ENCODE measurements around the gene HCN2.

The HCN2 gene

DNA sequence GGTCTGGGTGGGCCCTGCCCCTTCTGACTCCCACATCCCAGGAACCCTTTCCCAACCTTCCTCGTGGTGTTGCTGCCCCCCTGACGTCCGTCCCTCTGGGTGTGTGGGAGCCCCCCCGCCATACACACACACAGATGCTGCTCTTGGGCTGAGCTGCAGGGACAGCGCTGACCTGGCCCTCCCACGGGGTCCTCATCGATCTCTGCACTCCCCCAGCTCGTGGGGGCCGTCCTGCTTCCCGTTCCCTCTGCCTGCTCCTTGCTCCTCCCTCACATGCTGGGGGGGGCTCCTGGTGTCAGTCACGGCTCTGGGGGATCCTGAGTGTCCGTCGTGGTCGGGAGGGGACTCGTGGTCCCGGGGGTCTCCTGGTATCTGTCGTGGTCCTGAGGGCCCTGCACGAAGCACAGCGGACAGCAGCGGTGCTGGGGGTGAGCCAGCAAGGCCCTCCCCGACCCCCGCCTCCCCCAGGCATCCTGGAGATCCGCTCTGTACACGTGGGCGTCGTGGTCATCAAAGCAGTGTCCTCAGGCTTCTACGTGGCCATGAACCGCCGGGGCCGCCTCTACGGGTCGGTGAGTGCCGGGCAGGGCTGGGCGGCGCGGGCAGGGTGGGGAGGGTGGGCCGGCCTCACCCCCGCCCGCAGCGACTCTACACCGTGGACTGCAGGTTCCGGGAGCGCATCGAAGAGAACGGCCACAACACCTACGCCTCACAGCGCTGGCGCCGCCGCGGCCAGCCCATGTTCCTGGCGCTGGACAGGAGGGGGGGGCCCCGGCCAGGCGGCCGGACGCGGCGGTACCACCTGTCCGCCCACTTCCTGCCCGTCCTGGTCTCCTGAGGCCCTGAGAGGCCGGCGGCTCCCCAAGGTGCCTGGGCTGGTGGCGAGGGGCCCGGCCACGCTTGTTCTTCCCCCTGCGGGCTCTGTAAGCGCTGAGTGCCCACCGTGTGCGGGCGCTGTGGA lies 53.4 kb downstream of the HCN2 start:
- DNase-seq = no peak

- DNase-seq = no peak
These were observed 54.1 kb downstream of the HCN2 start for GRCh38 chr19:643736-644135.

DNA sequence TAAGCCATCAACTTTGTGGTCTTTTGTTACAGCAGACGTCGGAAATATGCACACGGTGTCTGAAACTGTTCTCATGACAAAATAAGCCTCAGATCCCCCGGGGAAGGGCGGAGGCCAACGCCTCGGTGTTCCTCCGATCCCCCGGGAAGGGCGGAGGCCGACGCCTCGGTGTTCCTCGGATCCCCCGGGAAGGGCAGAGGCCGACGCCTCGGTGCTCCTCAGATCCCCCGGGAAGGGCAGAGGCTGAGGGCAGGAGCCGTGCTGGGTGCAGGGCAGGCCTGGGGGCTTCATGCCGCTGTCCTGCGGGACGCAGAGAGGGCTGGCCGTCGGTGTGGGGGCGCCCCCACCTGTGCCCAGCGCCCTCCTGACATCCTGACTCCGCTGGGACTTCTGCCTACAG lies 54.7 kb downstream of the HCN2 start:
- DNase-seq = no peak

DNA sequence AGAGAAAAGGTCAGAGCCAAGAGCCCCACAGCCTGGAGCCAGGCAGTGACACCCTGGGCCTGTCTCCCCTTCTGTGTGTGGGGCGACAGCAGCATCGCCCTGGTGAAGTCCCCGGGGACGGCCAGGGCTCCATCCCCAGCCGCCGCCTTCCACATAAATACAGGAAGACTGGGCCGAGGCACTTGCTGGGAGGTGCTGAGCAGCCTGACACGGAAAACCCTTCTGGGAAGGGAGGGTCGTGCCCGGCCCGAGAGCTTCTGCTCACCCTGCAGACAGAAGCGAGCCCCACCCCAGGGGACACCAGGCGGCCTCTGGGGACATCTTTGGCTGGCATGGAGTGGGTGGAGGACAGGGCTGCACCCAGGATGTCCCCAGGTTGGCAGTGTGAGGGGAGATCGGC lies 55.1 kb downstream of the HCN2 start:
- DNase-seq = no peak

- DNase-seq = no peak
These were observed 56.5 kb downstream of the HCN2 start for GRCh38 chr19:645912-646778.

- DNase-seq = no peak
These were observed 57.3 kb downstream of the HCN2 start for GRCh38 chr19:646779-647565.

DNA sequence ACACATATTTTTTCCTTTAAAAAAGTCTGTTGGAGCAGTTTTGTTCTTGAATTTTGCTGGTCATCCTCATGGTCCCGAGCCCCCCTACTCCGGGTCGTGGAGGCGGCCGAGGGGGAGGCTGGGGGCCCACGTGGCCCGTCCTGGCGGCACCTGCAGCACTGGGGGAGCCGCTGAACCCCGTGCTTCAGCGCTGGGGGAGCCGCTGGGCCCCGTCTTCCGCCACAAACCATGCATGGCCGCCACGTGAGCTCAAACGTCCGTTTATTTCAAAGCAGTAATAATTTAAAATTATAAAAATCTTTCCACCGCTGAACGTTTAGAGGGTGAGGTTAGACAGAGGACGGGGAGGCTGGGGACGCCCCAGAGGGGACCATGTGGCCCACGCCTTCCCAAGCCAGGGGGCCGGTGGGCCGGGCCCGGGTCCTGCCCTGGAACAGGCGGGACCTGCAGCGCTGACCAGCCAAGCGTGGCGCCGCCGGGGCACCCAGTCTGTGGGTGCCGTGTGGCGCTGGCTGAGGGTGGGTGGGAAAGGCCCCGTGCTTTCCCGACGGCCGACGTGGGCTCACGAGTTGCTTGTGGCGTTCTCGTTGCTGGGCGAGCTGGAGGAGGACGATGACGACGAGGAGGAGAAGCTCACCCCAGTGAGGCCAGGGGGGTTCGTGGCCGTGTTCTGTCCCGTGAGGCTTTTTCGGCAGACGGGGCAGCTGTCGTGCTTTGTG lies 58.0 kb downstream of the HCN2 start:
- no peak for DNase-seq

DNA sequence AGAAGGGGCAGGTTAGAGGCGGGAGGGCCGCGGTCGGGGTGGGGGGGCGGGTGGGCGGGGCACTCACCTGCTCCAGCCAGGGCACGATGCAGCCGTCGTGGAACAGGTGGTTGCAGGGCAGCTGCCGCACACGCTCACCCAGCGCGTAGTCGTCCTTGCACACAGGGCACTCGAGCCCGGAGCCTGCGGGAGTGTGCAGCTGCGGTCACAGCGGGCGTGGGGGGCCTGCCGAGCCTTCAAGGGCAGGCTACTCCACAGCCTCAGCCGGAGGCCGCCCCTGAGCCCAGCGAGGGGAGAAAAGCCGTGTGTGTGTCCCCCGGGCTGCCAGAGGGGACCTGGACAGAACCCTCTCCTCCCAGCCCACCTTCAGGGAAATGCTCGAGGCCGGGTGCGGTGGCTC lies 58.6 kb downstream of the HCN2 start:
- DNase-seq = no peak

GRCh38 chr19:648904-649801 lies 59.5 kb downstream of the HCN2 start:
- DNase-seq = no peak

DNA sequence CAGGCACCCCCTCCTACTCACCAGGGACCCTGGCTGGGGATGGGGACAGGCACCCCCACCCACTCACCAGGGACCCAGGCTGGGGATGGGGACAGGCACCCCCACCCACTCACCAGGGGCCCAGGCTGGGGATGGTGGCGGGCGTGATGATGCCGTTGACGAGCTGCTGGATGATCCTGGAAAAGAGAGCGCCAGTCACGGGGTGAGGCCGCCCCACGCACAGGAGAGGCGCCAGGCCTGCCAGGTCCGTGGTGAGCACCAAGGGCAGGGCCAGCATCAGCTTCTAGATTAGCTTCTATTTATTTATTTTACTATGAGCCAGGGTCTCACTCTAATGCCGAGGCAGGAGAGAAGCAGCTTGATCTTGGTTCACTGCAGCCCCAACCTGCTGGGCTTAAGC lies 60.4 kb downstream of the HCN2 start:
- no peak for DNase-seq

DNA sequence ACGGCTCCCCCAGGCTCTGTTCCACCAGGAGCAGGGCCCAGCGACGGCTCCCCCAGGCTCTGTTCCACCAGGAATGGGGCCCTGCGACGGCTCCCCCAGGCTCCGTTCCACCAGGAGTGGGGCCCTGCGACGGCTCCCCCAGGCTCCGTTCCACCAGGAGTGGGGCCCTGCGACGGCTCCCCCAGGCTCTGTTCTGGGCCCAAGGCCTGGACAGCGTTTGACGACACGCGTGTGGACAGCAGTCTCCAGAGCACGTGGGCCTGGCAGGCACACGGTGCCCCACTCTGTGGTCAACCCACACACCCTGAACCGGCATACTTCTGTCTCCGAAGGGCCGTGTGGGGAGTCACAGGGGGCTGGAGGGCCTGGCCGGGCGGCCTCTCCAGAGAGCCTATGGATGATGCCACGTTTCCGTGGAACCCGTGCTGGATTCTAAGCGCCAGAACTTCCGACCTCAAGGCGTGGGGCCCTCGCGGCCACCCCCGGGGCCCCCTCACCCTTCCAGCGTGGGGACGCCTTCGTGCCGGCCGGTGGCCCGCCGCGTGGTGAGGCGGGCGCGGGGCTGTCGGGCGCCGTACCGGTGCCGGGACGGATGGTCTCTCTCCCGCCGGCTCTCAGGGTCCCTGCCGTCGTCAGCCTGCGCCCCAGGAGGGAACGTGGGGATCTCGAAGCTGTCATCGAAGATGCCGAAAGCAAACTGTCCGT lies 61.6 kb downstream of the HCN2 start:
- no peak for DNase-seq

DNA sequence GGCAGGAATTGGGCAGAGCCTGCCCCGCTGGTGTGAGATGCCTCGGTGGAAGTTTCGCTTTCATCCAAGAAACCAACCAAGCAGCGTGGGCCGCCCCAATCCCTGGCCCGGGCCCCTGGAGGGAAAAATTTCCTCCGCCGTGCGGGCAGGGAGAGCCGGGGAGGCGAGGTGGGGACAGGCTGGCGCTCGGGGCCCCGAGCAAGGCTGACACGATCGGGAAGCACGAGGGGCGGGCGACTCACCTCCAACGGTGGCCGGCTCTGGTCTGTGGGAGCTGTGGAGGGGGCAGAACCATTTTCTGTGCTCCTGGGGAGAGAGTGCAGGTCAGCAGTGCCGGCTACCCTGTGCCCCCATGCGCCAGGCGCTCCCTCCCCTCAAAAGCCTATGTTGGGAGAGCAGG lies 62.3 kb downstream of the HCN2 start:
- DNase-seq = no peak

- no peak for DNase-seq
These were observed 63.0 kb downstream of the HCN2 start for GRCh38 chr19:652467-653389.

GRCh38 chr19:653425-653824 lies 63.7 kb downstream of the HCN2 start:
- no peak for DNase-seq

GRCh38 chr19:655691-656090 lies 66.0 kb downstream of the HCN2 start:
- DNase-seq = no peak

- no peak for DNase-seq
These were observed 67.3 kb downstream of the HCN2 start for GRCh38 chr19:656751-657559.

- DNase-seq = no peak
These were observed 67.9 kb downstream of the HCN2 start for GRCh38 chr19:657611-658010.

DNA sequence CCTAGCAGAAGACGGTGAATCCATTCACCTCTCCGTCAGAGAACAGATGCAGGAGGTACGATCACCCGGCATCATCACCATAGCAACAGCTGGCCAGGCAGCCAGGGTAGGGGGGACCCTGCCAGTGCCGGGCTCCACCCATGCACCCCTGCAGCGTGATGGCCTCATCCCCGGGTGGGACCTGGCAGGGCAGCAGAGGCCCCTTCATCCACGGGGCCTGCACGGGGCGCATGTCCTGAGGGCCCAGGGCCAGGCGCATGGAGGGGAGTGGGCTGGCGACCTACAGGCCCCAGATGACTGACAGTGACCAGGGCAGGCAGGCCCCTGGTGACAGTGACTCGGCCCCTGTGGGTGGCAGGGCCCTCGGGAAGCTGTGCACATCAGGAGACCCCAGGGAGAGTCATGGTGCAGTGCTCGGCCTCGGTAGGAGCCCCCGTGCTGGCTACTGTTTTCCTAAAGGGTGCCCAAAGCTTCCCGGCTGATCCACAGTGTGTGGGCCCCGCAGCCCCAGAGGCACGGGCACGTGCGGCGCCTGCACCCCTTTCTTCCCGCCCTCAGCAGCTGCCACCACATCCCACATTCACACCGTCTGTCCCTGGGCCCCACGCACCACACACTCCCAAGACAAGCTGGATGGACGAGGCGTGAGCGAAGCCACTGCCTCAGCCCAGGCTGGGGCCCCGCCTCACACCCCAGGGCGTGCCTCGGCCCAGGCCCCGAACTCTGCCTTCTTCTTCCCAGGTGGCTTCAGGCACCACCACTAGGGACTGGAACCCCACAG lies 68.6 kb downstream of the HCN2 start:
- DNase-seq = no peak

All from activated CD4-positive, alpha-beta T cell treated with anti-CD3 and anti-CD28 coated beads, Interleukin-2, amount 50 U/mL, for 4 hours (primary cell).